Muscle layer of duodenum (tissue), 2 donors: ENCODE results near the gene ZNF831.

ENCODE experiments used
- H3K27ac ChIP-seq: one replicate; pipeline ENCODE4 v1.7.0; 2013; ENCODE audit warnings: mild to moderate bottlenecking, low read length
- H3K27me3 ChIP-seq: one replicate; pipeline ENCODE4 v1.7.0; 2013; ENCODE audit warnings: low read depth, mild to moderate bottlenecking, control low read depth, low read length
- H3K36me3 ChIP-seq, 2 donors: one replicate each; pipeline ENCODE4 v1.7.0; 2013; ENCODE audit warnings: low read length in 2 of 2, control low read depth in 1 of 2, mild to moderate bottlenecking in 1 of 2; ENCODE audit not compliant: insufficient read depth in 2 of 2, control insufficient read depth in 1 of 2
- H3K4me1 ChIP-seq, 2 donors: one replicate each; pipeline ENCODE4 v1.7.0; 2013; ENCODE audit warnings: low read length in 2 of 2, mild to moderate bottlenecking in 2 of 2, control low read depth in 1 of 2, moderate library complexity in 1 of 2; ENCODE audit not compliant: insufficient read depth in 2 of 2, control insufficient read depth in 1 of 2
- H3K4me3 ChIP-seq, 2 donors: one replicate each; pipeline ENCODE4 v1.7.0; 2013; ENCODE audit warnings: low read length in 2 of 2, low read depth in 1 of 2, mild to moderate bottlenecking in 1 of 2
- H3K9me3 ChIP-seq, 2 donors: one replicate each; pipeline ENCODE4 v1.7.0; 2013; ENCODE audit warnings: low read length in 2 of 2, control low read depth in 1 of 2, mild to moderate bottlenecking in 1 of 2; ENCODE audit not compliant: control insufficient read depth in 1 of 2
- donor health status: healthy.

Gene ZNF831

GRCh38 chr20:59305908-59306655 is 142.5 kb downstream of the ZNF831 start:
- H3K4me1 ChIP-seq = peaks cover 0 to under 1% of the 10 kb centered on the region in 2 donors
- H3K9me3 ChIP-seq = no peaks in the 10 kb centered on the region
- peaks cover 10% of the 10 kb centered on the region for H3K27me3 ChIP-seq
- no peaks in the 10 kb centered on the region for H3K36me3 ChIP-seq
- no peak overlapping the region for H3K27ac ChIP-seq
- H3K4me3 ChIP-seq = no peak overlapping the region

GRCh38 chr20:59307270-59307669 is 143.6 kb downstream of the ZNF831 start:
- Histone ChIP-seq H3K27ac (no peak overlapping the region), H3K36me3 (no peaks in the 10 kb centered on the region), H3K4me3 (no peak overlapping the region), H3K9me3 (no peaks in the 10 kb centered on the region), H3K27me3 (no peaks in the 10 kb centered on the region), H3K4me1 (no peaks in the 10 kb centered on the region)
